Karpas-422 (cell line): ENCODE data around the gene FARP2. TPM values are rescaled to one million over a fixed set of nuclear protein-coding genes. Genes with fewer than 3 reads are reported as not detected.

Experiments used
- DNase-seq: peaks from one replicate; pipeline ENCODE4 v3.0.0-alpha.2; 2015
- H2AFZ ChIP-seq: fragments of 200-600 bp; sonication (generic); 2 replicates; pipeline ENCODE4 v1.6.1; 2014; ENCODE audit warnings: antibody characterized with exemption, low read length, mixed read lengths
- H3K27ac ChIP-seq: fragments of 200-600 bp; sonication (generic); 2 replicates; pipeline ENCODE4 v1.5.1; 2014; ENCODE audit warnings: mild to moderate bottlenecking, low read length, moderate library complexity
- H3K27me3 ChIP-seq: fragments of 200-600 bp; sonication (generic); 2 replicates; pipeline ENCODE4 v1.6.1; 2014; ENCODE audit warnings: low read length, mixed read lengths
- H3K36me3 ChIP-seq: fragments of 200-600 bp; sonication (generic); 2 replicates; pipeline ENCODE4 v1.6.1; 2014; ENCODE audit warnings: low read length, mixed read lengths; ENCODE audit not compliant: insufficient read depth
- H3K4me1 ChIP-seq: fragments of 200-600 bp; sonication (generic); 2 replicates; pipeline ENCODE4 v1.6.1; 2014; ENCODE audit warnings: mild to moderate bottlenecking, low read length, mixed read lengths
- H3K4me2 ChIP-seq: fragments of 200-600 bp; sonication (generic); 2 replicates; pipeline ENCODE4 v1.6.1; 2014; ENCODE audit warnings: low read length, low read depth, mild to moderate bottlenecking; ENCODE audit not compliant: poor library complexity, severe bottlenecking
- H3K4me3 ChIP-seq: fragments of 200-600 bp; sonication (generic); 2 replicates; pipeline ENCODE4 v1.5.1; 2014; ENCODE audit warnings: mild to moderate bottlenecking, antibody characterized with exemption, low read length, mixed read lengths
- H3K79me2 ChIP-seq: fragments of 200-600 bp; sonication (generic); 2 replicates; pipeline ENCODE4 v1.6.1; 2014; ENCODE audit warnings: mild to moderate bottlenecking, low read length, mixed read lengths
- H3K9ac ChIP-seq: fragments of 200-600 bp; sonication (generic); 2 replicates; pipeline ENCODE4 v1.6.0; 2014; ENCODE audit warnings: low read length
- H3K9me2 ChIP-seq: fragments of 200-600 bp; sonication (generic), shearing (Covaris generic); replicated peaks from 2 replicates; pipeline ENCODE4 v1.6.0; 2014; ENCODE audit warnings: mild to moderate bottlenecking, low read length, moderate library complexity; ENCODE audit not compliant: insufficient read depth
- H3K9me3 ChIP-seq: fragments of 300-700, 200-600 bp; sonication (generic); 2 replicates; pipeline ENCODE4 v1.6.1; 2014; ENCODE audit warnings: low read length, mixed read lengths
- H4K20me1 ChIP-seq: fragments of 200-600 bp; sonication (generic); 2 replicates; pipeline ENCODE4 v1.6.1; 2014; ENCODE audit warnings: mild to moderate bottlenecking, antibody characterized with exemption, low read length, low read depth; ENCODE audit not compliant: insufficient read depth
- total RNA-seq: library from RNA; depleted of rRNA; stranded (reverse); fragments of >200 nt; shearing (Covaris generic); gene quantifications from 2 replicates; pipeline ENCODE4 v1.2.3, GENCODE V29; 2014; ENCODE audit warnings: low replicate concordance

Gene FARP2
- total RNA-seq, 1 experiment from 2014 or later: 40.0 TPM

GRCh38 chr2:241534293-241534692, 178.2 kb downstream of the FARP2 start:
- no peak for DNase-seq
- H4K20me1 ChIP-seq: no peaks in the 10 kb centered on the region
- H3K79me2 ChIP-seq: no peaks in the 10 kb centered on the region
- no peaks in the 10 kb centered on the region for H3K9me3 ChIP-seq
- H3K9ac ChIP-seq: no peak overlapping the region
- H3K27me3 ChIP-seq: no peaks in the 10 kb centered on the region
- no peak overlapping the region for H3K4me2 ChIP-seq
- no peaks in the 10 kb centered on the region for H3K36me3 ChIP-seq
- no peak overlapping the region for H3K27ac ChIP-seq
- H3K9me2 ChIP-seq: no peaks in the 10 kb centered on the region
- H2AFZ ChIP-seq: no peak overlapping the region
- no peaks in the 10 kb centered on the region for H3K4me1 ChIP-seq
- no peak overlapping the region for H3K4me3 ChIP-seq

GRCh38 chr2:241534701-241535375, 178.8 kb downstream of the FARP2 start:
- H3K27me3 ChIP-seq: no peaks in the 10 kb centered on the region
- no peaks in the 10 kb centered on the region for H3K4me1 ChIP-seq
- H3K9me2 ChIP-seq: no peaks in the 10 kb centered on the region
- no peaks in the 10 kb centered on the region for H3K79me2 ChIP-seq
- H3K4me3 ChIP-seq: no peak overlapping the region
- H3K9ac ChIP-seq: no peak overlapping the region
- no peak overlapping the region for H3K4me2 ChIP-seq
- no peaks in the 10 kb centered on the region for H3K9me3 ChIP-seq
- H3K36me3 ChIP-seq: no peaks in the 10 kb centered on the region
- DNase-seq: no peak
- no peak overlapping the region for H3K27ac ChIP-seq
- H4K20me1 ChIP-seq: no peaks in the 10 kb centered on the region
- no peak overlapping the region for H2AFZ ChIP-seq

GRCh38 chr2:241535871-241536655, 180.0 kb downstream of the FARP2 start:
- Histone ChIP-seq H3K4me1 (no peaks in the 10 kb centered on the region), H3K27me3 (no peaks in the 10 kb centered on the region), H3K4me3 (no peak overlapping the region), H3K9me2 (no peaks in the 10 kb centered on the region), H4K20me1 (no peaks in the 10 kb centered on the region), H3K36me3 (no peaks in the 10 kb centered on the region), H3K27ac (no peak overlapping the region), H2AFZ (no peak overlapping the region), H3K9me3 (no peaks in the 10 kb centered on the region), H3K4me2 (no peak overlapping the region), H3K9ac (no peak overlapping the region), H3K79me2 (no peaks in the 10 kb centered on the region)
- no peak for DNase-seq

DNA sequence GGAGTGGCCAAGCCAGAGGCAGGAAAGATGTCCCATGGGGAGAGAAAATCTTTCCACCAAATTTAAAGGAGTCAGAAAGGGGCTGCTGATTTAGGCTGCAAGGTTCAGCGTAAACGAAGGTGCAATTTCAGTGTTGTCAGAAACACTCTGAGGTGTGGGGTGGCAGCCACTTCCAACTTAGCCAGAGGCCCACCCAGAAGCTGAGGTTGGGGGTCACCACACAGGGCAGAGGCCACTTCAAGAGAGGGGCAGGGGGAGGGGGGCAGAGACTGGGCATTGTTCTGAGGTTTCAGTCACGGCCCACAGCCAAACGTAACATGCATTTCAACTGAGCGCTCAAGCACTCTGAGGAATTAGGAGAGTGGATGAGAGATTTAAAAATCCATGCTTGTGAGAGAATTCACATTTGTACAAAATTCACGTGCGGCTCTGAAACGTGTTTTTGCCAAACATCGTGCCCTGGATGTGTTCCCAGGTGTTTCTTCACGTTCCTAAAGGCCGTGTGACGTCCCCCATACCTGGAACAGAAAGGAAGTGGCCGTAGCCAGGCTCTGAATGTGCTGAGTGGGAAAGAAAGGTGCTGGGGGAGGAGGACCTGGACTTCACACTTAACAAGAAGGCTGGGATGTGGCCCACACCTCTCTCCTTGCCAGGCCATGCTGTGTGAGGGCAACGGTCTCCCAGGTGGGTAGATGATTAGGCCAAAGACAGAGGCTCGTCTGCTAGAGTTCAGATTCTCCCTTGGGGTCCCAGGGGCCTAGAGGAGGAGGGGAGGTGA, 182.9 kb downstream of the FARP2 start:
- no peak for DNase-seq
- no peak overlapping the region for H3K4me2 ChIP-seq

DNA sequence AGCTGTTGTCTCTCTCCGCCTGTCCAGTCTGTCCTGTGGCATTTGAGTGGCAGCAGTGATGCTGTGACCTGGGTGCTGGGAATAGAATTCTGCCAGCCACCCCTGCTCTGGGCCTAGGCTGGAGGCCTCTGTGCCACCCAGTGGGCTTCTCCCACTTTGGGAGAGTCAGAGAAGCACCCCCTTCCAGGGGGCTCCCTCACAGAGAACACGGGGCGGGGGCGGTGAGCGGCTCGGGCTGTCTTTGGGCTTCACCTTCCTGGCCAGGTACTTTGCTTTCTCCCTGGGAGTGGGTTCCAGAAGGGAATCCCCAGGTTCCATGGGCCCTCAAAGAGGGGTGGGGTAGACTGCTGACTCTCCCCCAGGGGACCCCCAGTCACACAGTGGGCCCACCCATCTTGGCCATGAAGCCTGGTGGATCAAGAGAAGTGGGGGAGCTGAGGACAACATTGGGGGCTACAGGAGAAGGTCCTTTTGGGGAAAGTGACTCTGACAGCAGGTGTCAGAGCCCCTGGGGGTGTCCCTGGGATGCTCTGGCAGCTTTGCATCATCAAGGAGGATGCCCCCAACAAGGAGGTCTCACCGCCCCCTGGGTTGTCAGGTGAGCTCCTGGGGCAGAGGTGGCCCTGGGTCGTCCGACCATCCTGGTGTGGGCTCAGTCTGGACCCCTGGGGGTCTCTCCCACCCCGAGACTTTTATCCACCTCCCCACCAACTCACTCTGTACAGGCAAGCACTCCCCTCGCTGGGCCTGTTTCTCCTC, 183.7 kb downstream of the FARP2 start:
- Histone ChIP-seq H3K79me2 (no peaks in the 10 kb centered on the region), H3K4me2 (no peak overlapping the region), H4K20me1 (no peaks in the 10 kb centered on the region), H3K4me3 (no peak overlapping the region), H3K9ac (no peak overlapping the region), H3K4me1 (no peaks in the 10 kb centered on the region), H3K9me3 (no peaks in the 10 kb centered on the region), H3K27me3 (no peaks in the 10 kb centered on the region), H2AFZ (no peak overlapping the region), H3K27ac (no peak overlapping the region), H3K9me2 (no peaks in the 10 kb centered on the region), H3K36me3 (no peaks in the 10 kb centered on the region)
- DNase-seq: no peak

More for the DNA sequence above, 182.9 kb downstream of the FARP2 start:
- Histone ChIP-seq H3K9me3 (no peaks in the 10 kb centered on the region), H3K4me3 (no peak overlapping the region), H3K79me2 (no peaks in the 10 kb centered on the region), H3K9me2 (no peaks in the 10 kb centered on the region), H4K20me1 (no peaks in the 10 kb centered on the region), H3K36me3 (no peaks in the 10 kb centered on the region), H3K27me3 (no peaks in the 10 kb centered on the region), H3K9ac (no peak overlapping the region), H3K27ac (no peak overlapping the region), H3K4me1 (no peaks in the 10 kb centered on the region), H2AFZ (no peak overlapping the region)

DNA sequence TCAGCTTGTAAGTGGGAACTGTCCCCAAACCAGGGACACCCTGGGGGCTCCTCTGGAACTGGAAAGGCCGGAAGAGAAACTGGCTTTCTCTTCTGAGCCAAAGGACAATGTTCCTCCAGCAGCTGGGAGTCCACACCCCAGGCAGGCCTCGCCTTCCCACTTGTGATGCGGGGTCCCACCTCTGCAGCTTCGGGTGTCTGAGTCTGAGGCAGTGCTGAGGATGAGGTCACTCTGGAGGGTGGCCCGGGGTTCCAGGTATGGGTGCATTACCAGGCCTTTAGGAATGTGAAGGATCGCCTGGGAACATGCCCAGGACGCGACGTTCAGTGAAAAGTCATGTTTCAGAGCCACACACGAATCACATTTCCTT, 184.3 kb downstream of the FARP2 start:
- Histone ChIP-seq H3K4me2 (no peak overlapping the region), H3K79me2 (no peaks in the 10 kb centered on the region), H3K4me1 (no peaks in the 10 kb centered on the region), H3K9me2 (no peaks in the 10 kb centered on the region), H2AFZ (no peak overlapping the region), H3K4me3 (no peak overlapping the region), H3K27me3 (no peaks in the 10 kb centered on the region), H3K27ac (no peak overlapping the region), H3K9me3 (no peaks in the 10 kb centered on the region), H3K9ac (no peak overlapping the region), H4K20me1 (no peaks in the 10 kb centered on the region), H3K36me3 (no peaks in the 10 kb centered on the region)
- DNase-seq: no peak

DNA sequence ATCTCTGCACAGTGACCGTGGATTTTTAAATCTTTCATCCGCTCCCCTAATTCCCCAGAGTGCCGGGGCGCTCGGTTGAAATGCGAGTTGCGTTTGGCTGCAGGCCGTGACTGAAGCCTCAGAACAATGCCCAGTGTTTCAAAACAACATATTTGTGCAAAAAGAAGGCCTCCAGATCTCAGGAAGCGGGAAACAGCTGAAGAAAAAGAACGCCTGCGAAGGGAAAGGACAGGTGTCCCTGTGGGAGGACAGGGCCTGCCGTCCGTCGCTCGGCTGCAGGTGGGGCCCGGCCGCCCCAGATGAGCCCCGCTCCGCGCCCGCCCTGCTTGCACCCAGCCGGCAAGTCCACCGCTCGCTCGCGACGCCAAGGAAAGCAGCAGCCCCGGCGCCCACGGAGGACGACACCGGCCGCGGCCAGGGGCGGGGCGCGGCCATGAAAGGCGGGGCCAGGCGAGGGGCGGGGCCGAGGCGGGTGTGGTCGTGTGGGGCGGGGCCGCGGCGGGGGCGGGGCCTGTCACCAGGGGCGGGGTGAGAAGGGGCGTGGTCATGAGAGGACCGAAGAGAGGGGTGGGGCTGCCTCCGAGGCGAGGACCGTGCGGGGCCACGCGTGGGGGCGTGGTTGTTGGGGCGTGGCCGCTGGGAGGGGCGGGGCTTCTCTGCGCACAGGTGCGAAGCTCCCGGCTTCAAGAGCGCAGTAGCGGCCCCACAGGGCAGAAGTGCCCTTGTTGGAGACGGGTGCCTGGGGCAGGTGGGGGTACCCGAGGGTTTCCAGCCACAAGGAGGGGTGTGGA, 184.9 kb downstream of the FARP2 start:
- H3K9me2 ChIP-seq: no peaks in the 10 kb centered on the region
- no peaks in the 10 kb centered on the region for H3K36me3 ChIP-seq
- no peak overlapping the region for H3K4me3 ChIP-seq
- H3K9ac ChIP-seq: no peak overlapping the region
- H3K27ac ChIP-seq: no peak overlapping the region
- H3K79me2 ChIP-seq: no peaks in the 10 kb centered on the region
- DNase-seq: peak; percentile 44
- no peak overlapping the region for H2AFZ ChIP-seq
- H3K9me3 ChIP-seq: no peaks in the 10 kb centered on the region
- no peak overlapping the region for H3K4me2 ChIP-seq
- H3K27me3 ChIP-seq: no peaks in the 10 kb centered on the region
- H4K20me1 ChIP-seq: no peaks in the 10 kb centered on the region
- H3K4me1 ChIP-seq: no peaks in the 10 kb centered on the region
